Tibial nerve (tissue), 4 donors: ENCODE data around the gene PPME1. TPM values are rescaled to one million over a fixed set of nuclear protein-coding genes. Genes with fewer than 3 reads are reported as not detected.

Experiments used
- DNase-seq, 2 donors: peaks; one replicate each; pipeline ENCODE4 v3.0.0-alpha.2; 2019; ENCODE audit warnings: low spot score in 2 of 2
- H3K27ac ChIP-seq, 4 donors: fragments of 200-600 bp; sonication (generic) in 3 of 4; one replicate each; pipeline ENCODE4 v1.5.1; 2017 to 2019; ENCODE audit warnings: mild to moderate bottlenecking in 1 of 4
- H3K27me3 ChIP-seq, 2 donors: fragments of 200-600 bp; sonication (generic) in 1 of 2; one replicate each; pipeline versions ENCODE4 v1.5.1 to v1.6.0; 2017 to 2019
- H3K36me3 ChIP-seq, 3 donors: fragments of 200-600 bp; sonication (generic); one replicate each; pipeline ENCODE4 v1.5.1; 2018 to 2019
- H3K4me1 ChIP-seq, 4 donors: fragments of 200-600 bp; sonication (generic) in 3 of 4; one replicate each; pipeline ENCODE4 v1.5.1; 2017 to 2019
- H3K4me3 ChIP-seq, 4 donors: fragments of 200-600 bp; sonication (generic) in 3 of 4; one replicate each; pipeline ENCODE4 v1.5.1; 2017 to 2019; ENCODE audit warnings: mild to moderate bottlenecking in 1 of 4, moderate library complexity in 1 of 4
- H3K9me3 ChIP-seq, 4 donors: fragments of 200-600 bp; sonication (generic) in 3 of 4; one replicate each; pipeline ENCODE4 v1.5.1; 2017 to 2019
- CTCF ChIP-seq, 5 experiments: fragments of 200-600 bp in 3 of 5; fragments of 450-650 bp in 2 of 5; sonication (generic) in 3 of 5; IDR thresholded peaks; one replicate each; pipeline ENCODE4 v1.5.1; 2016 to 2019; ENCODE audit warnings: antibody characterized with exemption in 5 of 5, mild to moderate bottlenecking in 3 of 5, moderate library complexity in 2 of 5
- EP300 ChIP-seq, 2 donors: sonication (generic); formaldehyde crosslinking; IDR thresholded peaks; one replicate each; pipeline ENCODE4 v1.6.1; 2017; ENCODE audit warnings: antibody characterized with exemption in 2 of 2, mild to moderate bottlenecking in 1 of 2
- POLR2A ChIP-seq, 2 donors: fragments of 450-650 bp; IDR thresholded peaks; one replicate each; pipeline ENCODE4 v1.6.1; 2017; ENCODE audit warnings: antibody characterized with exemption in 2 of 2, mild to moderate bottlenecking in 2 of 2, moderate library complexity in 2 of 2
- WGBS, 2 donors: methylation state at CpG; one replicate each; pipeline ENCODE4 v1.1.5; 2018; 5-methylcytosine and 5-hydroxymethylcytosine counted together
- total RNA-seq, 4 donors: library from RNA; depleted of rRNA; stranded (reverse); fragments of >200 nt; gene quantifications; one replicate each; pipeline ENCODE4 v1.1.0, GENCODE V29; 2016

Gene PPME1
- total RNA-seq, 4 donors from 2014 or later = 17.8 to 35.6 (median 26.5) TPM

GRCh38 chr11:74195828-74196227, 24.7 kb downstream of the PPME1 start:
- DNase-seq = no peak
- Histone ChIP-seq H3K9me3 (no peaks in the 10 kb centered on the region), H3K27ac (no peak overlapping the region), H3K27me3 (no peaks in the 10 kb centered on the region), H3K4me1 (no peaks in the 10 kb centered on the region), H3K4me3 (no peak overlapping the region), H3K36me3 (peaks cover 0 to 33% (median 0%) of the 10 kb centered on the region in 3 donors)
- TF ChIP-seq POLR2A (IDR thresholded peaks at IDR 0.05) (no peak), EP300 (IDR thresholded peaks at IDR 0.05) (no peak), CTCF (IDR thresholded peaks at IDR 0.05) (no peak)

DNA sequence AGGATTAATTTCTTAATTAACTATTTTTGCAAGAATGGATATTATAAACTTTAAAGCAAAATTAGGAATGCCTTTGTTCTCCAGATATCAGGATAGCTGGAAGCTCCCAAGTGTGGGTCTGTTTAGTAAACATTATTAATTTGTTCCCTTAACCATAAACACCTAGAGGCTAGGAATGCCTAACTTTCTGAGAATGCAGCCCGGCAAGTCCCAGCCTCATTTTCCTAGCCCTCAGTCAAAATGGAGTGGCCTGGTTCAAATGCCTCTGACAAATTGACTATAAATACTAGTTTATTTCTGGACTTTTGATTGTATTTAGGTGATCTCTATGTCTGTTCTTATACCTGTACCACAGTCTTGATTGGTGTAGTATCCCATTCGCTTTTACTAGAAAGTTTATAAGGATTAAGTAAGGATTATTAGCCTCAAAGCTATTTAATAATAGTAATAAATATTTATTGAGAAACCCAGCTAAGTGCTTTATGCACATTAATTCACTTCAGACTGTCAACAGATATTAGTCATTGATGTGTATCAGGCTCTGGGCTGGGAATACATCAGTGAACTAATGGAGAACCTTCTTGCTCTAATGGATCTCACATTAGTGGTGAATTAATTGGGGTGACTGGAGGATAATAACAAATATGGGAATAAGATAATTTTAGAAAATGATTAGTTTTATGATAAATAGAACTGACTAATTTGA, 25.8 kb downstream of the PPME1 start:
- Histone ChIP-seq H3K27me3 (no peaks in the 10 kb centered on the region), H3K4me1 (no peaks in the 10 kb centered on the region), H3K9me3 (no peaks in the 10 kb centered on the region), H3K4me3 (no peak overlapping the region), H3K27ac (no peak overlapping the region), H3K36me3 (peaks cover 0 to 22% (median 0%) of the 10 kb centered on the region in 3 donors)
- no peak for TF ChIP-seq POLR2A (IDR thresholded peaks at IDR 0.05)
- no peak for TF ChIP-seq CTCF (IDR thresholded peaks at IDR 0.05)
- no peak for TF ChIP-seq EP300 (IDR thresholded peaks at IDR 0.05)
- WGBS, 2 donors = 98 to 99% methylated on average over 2 of the region's 2 CpGs
- DNase-seq = no peak

- no peak for DNase-seq
- H3K4me3 ChIP-seq = no peak overlapping the region
- H3K4me1 ChIP-seq = no peaks in the 10 kb centered on the region
- no peak overlapping the region for H3K27ac ChIP-seq
- H3K9me3 ChIP-seq = no peaks in the 10 kb centered on the region
- TF ChIP-seq POLR2A (IDR thresholded peaks at IDR 0.05) = no peak
- TF ChIP-seq EP300 (IDR thresholded peaks at IDR 0.05) = no peak
- H3K36me3 ChIP-seq = peaks cover 0 to 46% (median 6%) of the 10 kb centered on the region in 3 donors
- H3K27me3 ChIP-seq = no peaks in the 10 kb centered on the region
- WGBS, 2 donors = 47 to 53% methylated on average over 2 of the region's 2 CpGs
Observed at GRCh38 chr11:74203966-74204365, 32.9 kb downstream of the PPME1 start.

DNA sequence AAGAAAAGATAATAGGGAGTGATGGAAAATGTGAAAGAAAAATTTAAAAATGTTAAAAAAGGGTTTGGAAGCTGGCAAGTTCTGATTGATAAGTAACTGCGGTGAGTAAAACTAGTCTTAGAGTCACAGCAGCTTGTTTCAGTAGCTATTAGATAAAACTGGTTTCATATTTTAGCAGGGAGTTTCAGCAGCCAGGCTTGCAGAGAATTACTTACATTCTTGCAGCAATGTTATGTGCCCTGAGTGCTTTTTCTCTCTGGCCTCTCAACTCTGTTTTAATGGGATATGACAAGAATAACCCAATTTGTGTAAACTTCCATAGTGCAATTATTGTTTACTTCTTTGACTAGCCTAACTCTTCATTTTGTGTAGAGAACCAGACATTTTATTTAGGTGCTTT, 33.6 kb downstream of the PPME1 start:
- whole genome bisulfite sequencing, 2 donors = 84 to 85% methylated on average over 1 of the region's 1 CpG
- H3K36me3 ChIP-seq = peaks cover 0 to 53% (median 6%) of the 10 kb centered on the region in 3 donors

DNA sequence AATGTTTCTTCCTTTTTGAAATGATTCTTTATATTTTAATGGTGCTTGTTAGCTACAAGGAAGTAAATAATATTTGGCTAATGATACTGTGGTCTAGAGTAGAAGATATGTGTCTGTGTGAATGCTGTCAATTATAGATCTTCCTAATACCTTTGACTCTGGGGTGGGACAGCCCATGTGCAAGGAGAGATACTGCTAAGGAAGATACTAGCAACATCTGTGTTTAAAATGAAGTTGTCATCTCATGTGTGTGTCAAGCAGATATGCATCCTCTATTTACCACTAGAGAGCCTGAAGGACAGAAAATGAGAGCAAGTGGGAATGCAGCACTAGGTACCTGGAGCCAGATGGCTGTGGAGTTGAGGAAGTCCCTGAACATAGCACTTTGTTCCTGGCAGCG, 34.1 kb downstream of the PPME1 start:
- no peaks in the 10 kb centered on the region for H3K9me3 ChIP-seq
- H3K4me1 ChIP-seq = no peaks in the 10 kb centered on the region
- H3K27me3 ChIP-seq = no peaks in the 10 kb centered on the region
- TF ChIP-seq POLR2A (IDR thresholded peaks at IDR 0.05) (no peak), CTCF (IDR thresholded peaks at IDR 0.05) (no peak), EP300 (IDR thresholded peaks at IDR 0.05) (no peak)
- no peak for DNase-seq
- 91 to 100% methylated on average over 1 of the region's 1 CpG for WGBS, 2 donors
- H3K36me3 ChIP-seq = peaks cover 0 to 58% (median 6%) of the 10 kb centered on the region in 3 donors
- no peak overlapping the region for H3K4me3 ChIP-seq
- no peak overlapping the region for H3K27ac ChIP-seq

More for the DNA sequence above, 33.6 kb downstream of the PPME1 start:
- Histone ChIP-seq H3K4me1 (no peaks in the 10 kb centered on the region), H3K4me3 (no peak overlapping the region), H3K27ac (no peak overlapping the region), H3K27me3 (no peaks in the 10 kb centered on the region), H3K9me3 (no peaks in the 10 kb centered on the region)
- no peak for TF ChIP-seq POLR2A (IDR thresholded peaks at IDR 0.05)
- TF ChIP-seq EP300 (IDR thresholded peaks at IDR 0.05) = no peak
- TF ChIP-seq CTCF (IDR thresholded peaks at IDR 0.05) = no peak
- DNase-seq = no peak
